ENCODE measurements around the gene AVPR1B.

Gene AVPR1B, protein sequence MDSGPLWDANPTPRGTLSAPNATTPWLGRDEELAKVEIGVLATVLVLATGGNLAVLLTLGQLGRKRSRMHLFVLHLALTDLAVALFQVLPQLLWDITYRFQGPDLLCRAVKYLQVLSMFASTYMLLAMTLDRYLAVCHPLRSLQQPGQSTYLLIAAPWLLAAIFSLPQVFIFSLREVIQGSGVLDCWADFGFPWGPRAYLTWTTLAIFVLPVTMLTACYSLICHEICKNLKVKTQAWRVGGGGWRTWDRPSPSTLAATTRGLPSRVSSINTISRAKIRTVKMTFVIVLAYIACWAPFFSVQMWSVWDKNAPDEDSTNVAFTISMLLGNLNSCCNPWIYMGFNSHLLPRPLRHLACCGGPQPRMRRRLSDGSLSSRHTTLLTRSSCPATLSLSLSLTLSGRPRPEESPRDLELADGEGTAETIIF

DNA sequence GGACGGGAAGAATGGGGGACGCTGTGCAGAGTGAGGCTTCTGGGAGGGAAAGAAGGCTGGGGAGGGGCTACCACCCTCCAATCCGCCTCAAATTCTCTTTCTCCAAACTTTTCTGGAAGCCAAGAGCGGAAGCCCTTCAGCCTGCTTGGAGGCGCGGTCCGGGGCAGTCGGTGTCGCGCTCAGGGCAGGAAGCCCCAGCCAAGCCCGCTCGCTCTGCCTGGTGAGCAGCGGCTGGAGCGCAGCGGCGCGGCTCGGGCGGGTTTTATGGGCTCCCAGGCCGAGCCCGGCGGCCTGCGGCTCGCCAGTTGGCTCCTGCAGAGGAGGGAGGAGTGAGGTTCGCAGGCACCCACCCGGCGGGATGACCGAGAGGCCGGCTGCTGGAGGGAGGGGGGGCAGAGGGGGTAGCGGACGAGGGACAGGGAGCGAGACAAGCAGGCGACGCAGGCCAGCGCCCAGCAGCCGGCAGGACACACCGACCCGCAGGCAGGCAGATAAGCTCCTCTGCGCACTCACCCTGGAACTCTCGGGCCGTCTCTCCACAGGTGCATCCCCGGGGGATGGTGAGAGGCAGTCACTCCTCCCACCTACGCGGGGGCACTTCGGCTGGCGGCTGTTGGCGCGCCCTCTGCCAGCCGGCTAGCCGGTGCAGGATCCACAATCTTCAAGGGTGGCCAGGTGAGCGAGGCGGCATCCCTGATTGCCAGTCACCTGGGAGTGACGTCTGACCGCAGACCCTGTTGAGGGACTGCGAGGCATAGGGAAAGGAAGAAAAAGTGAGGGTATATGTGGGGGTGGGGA, at the start of gene AVPR1B:
Gene AVPR1B (minus strand): TSS at position 238 of the 798 bp plus-strand sequence. CDS start 498 bp downstream, outside the sequence.
- H3K79me2 ChIP-seq (ENCODE audit: insufficient read depth, low read length), result no peaks in the 10 kb centered on the region
- peaks cover 36% of the 10 kb centered on the region for H3K27me3 ChIP-seq (ENCODE audit: insufficient read depth, low read length, poor library complexity)
- no peaks in the 10 kb centered on the region for H3K4me1 ChIP-seq (ENCODE audit: insufficient read depth, low read length)
- no peak within 1 kb of the TSS for H3K9ac ChIP-seq (ENCODE audit: low read depth, low read length)
- no peak within 1 kb of the TSS for H3K4me3 ChIP-seq (ENCODE audit: low read depth in 1 of 2, low read length in 2 of 2)
- no peak for ATAC-seq (ENCODE audit: insufficient read depth, low read depth)
- DNase-seq, result no peak
- H4K20me1 ChIP-seq (ENCODE audit: insufficient read depth, low read length), result no peaks in the 10 kb centered on the region; the same call in 1 of the 2 replicates
- no peaks in the 10 kb centered on the region for H3K36me3 ChIP-seq (ENCODE audit: insufficient read depth, low read length)
- no peak within 1 kb of the TSS for H3K27ac ChIP-seq (ENCODE audit: low read length)
- H2AFZ ChIP-seq (ENCODE audit: low read depth, low read length), result no peak within 1 kb of the TSS
- TF ChIP-seq EZH2 (IDR thresholded peaks at IDR 0.05; ENCODE audit: borderline replicate concordance, low read depth, low read length, severe bottlenecking) (no peak), CTCF (IDR thresholded peaks at IDR 0.05; ENCODE audit: borderline replicate concordance, extremely low read depth, low read length, poor library complexity, severe bottlenecking) (no peak)
- H3K4me2 ChIP-seq (ENCODE audit: insufficient read depth, low read length), result no peak within 1 kb of the TSS
- H3K9me3 ChIP-seq (ENCODE audit: insufficient read depth, low read length, severe bottlenecking), result no peaks in the 10 kb centered on the region

- Histone ChIP-seq H3K4me1 (ENCODE audit: insufficient read depth, low read length) (no peaks in the 10 kb centered on the region), H2AFZ (ENCODE audit: low read depth, low read length) (no peak overlapping the region), H3K36me3 (ENCODE audit: insufficient read depth, low read length) (no peaks in the 10 kb centered on the region), H4K20me1 (ENCODE audit: insufficient read depth, low read length) (no peaks in the 10 kb centered on the region), H3K79me2 (ENCODE audit: insufficient read depth, low read length) (no peaks in the 10 kb centered on the region), H3K4me2 (ENCODE audit: insufficient read depth, low read length) (no peak overlapping the region), H3K27ac (ENCODE audit: low read length) (no peak overlapping the region), H3K9ac (ENCODE audit: low read depth, low read length) (no peak overlapping the region), H3K9me3 (ENCODE audit: insufficient read depth, low read length, severe bottlenecking) (no peaks in the 10 kb centered on the region), H3K4me3 (ENCODE audit: low read depth in 1 of 2, low read length in 2 of 2) (no peak overlapping the region), H3K27me3 (ENCODE audit: insufficient read depth, low read length, poor library complexity) (peaks cover 26% of the 10 kb centered on the region)
- DNase-seq, result no peak
- no peak for TF ChIP-seq EZH2 (IDR thresholded peaks at IDR 0.05; ENCODE audit: borderline replicate concordance, low read depth, low read length, severe bottlenecking)
- no peak for TF ChIP-seq CTCF (IDR thresholded peaks at IDR 0.05; ENCODE audit: borderline replicate concordance, extremely low read depth, low read length, poor library complexity, severe bottlenecking)
- no peak for ATAC-seq (ENCODE audit: insufficient read depth, low read depth)
Observed at GRCh38 chr1:206145771-206146290, 28.6 kb upstream of the AVPR1B start.

DNA sequence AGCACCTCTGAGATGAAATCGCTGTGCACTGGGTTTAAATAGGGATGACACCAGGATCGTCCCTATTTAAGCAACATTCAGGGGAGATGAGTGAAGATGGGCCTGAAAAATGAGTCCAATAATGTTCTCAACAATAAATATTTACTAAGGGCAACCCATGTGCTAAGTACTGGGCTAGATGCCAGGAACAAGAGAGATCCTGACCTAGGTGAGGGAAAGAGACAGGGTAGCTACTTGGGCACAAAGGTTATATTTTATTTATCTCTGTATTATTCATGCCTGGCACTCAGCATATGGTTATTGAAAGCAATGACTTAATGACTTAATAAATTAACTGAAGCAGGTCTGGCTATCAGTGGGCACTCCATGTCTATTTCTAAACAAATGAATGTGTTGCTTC, 27.4 kb upstream of the AVPR1B start:
- Histone ChIP-seq H3K79me2 (ENCODE audit: insufficient read depth, low read length) (no peaks in the 10 kb centered on the region), H3K9ac (ENCODE audit: low read depth, low read length) (no peak overlapping the region), H3K27me3 (ENCODE audit: insufficient read depth, low read length, poor library complexity) (peaks cover 35% of the 10 kb centered on the region), H3K9me3 (ENCODE audit: insufficient read depth, low read length, severe bottlenecking) (no peaks in the 10 kb centered on the region), H3K36me3 (ENCODE audit: insufficient read depth, low read length) (no peaks in the 10 kb centered on the region), H3K4me3 (ENCODE audit: low read depth in 1 of 2, low read length in 2 of 2) (no peak overlapping the region), H3K27ac (ENCODE audit: low read length) (no peak overlapping the region), H3K4me2 (ENCODE audit: insufficient read depth, low read length) (no peak overlapping the region), H2AFZ (ENCODE audit: low read depth, low read length) (no peak overlapping the region), H3K4me1 (ENCODE audit: insufficient read depth, low read length) (no peaks in the 10 kb centered on the region), H4K20me1 (ENCODE audit: insufficient read depth, low read length) (no peaks in the 10 kb centered on the region)
- ATAC-seq (ENCODE audit: insufficient read depth, low read depth) (no peak), DNase-seq (no peak)
- TF ChIP-seq EZH2 (IDR thresholded peaks at IDR 0.05; ENCODE audit: borderline replicate concordance, low read depth, low read length, severe bottlenecking), result no peak
- no peak for TF ChIP-seq CTCF (IDR thresholded peaks at IDR 0.05; ENCODE audit: borderline replicate concordance, extremely low read depth, low read length, poor library complexity, severe bottlenecking)

Data from DND-41 (cell line).